ENCODE measurements around the gene MAPK12.
A peak's percentile ranks its signal among the peaks of the same experiment; 100 is the strongest.

MAPK12 gene

GRCh38 chr22:50261615-50262459, at the start of gene MAPK12:
Gene MAPK12 (minus strand): TSS chr22:50261683. CDS start chr22:50261509, 174 bp downstream.
- DNase-seq, result no peak

- DNase-seq, result no peak
Measured at GRCh38 chr22:50310949-50311444, 49.5 kb upstream of the MAPK12 start.

- DNase-seq, result no peak
Measured at GRCh38 chr22:50310031-50310722, 48.7 kb upstream of the MAPK12 start.

- DNase-seq, result no peak
Measured at GRCh38 chr22:50309601-50309991, 48.1 kb upstream of the MAPK12 start.

GRCh38 chr22:50308986-50309600, 47.6 kb upstream of the MAPK12 start:
- DNase-seq, result no peak

- DNase-seq, result no peak
Measured at GRCh38 chr22:50308597-50308935, 47.1 kb upstream of the MAPK12 start.

GRCh38 chr22:50307890-50308596, 46.6 kb upstream of the MAPK12 start:
- no peak for DNase-seq

- DNase-seq, result peak; percentile 7
Measured at GRCh38 chr22:50306753-50307749, 45.6 kb upstream of the MAPK12 start, which contains the start of gene PLXNB2. Gene PLXNB2 (minus strand): TSS chr22:50307646. CDS start chr22:50290584, 17,062 bp downstream.

GRCh38 chr22:50305923-50306566, 44.6 kb upstream of the MAPK12 start:
- DNase-seq, result peak; percentile 18

GRCh38 chr22:50305393-50305922, 44.0 kb upstream of the MAPK12 start:
- DNase-seq, result no peak

GRCh38 chr22:50304528-50305392, 43.3 kb upstream of the MAPK12 start:
- DNase-seq, result no peak

- no peak for DNase-seq
Measured at GRCh38 chr22:50303848-50304527, 42.5 kb upstream of the MAPK12 start.

- DNase-seq, result no peak
Measured at GRCh38 chr22:50303515-50303847, 42.0 kb upstream of the MAPK12 start.

GRCh38 chr22:50302564-50302963, 41.1 kb upstream of the MAPK12 start:
- DNase-seq, result no peak

- no peak for DNase-seq
Measured at GRCh38 chr22:50302041-50302541, 40.6 kb upstream of the MAPK12 start.

GRCh38 chr22:50301581-50301991, 40.1 kb upstream of the MAPK12 start:
- DNase-seq, result no peak

- DNase-seq, result no peak
Measured at GRCh38 chr22:50300620-50301257, 39.3 kb upstream of the MAPK12 start.

GRCh38 chr22:50299785-50300619, 38.5 kb upstream of the MAPK12 start:
- DNase-seq, result no peak
